Measurements from ENCODE around the gene PMEPA1.

- TF ChIP-seq, protein P1, sequence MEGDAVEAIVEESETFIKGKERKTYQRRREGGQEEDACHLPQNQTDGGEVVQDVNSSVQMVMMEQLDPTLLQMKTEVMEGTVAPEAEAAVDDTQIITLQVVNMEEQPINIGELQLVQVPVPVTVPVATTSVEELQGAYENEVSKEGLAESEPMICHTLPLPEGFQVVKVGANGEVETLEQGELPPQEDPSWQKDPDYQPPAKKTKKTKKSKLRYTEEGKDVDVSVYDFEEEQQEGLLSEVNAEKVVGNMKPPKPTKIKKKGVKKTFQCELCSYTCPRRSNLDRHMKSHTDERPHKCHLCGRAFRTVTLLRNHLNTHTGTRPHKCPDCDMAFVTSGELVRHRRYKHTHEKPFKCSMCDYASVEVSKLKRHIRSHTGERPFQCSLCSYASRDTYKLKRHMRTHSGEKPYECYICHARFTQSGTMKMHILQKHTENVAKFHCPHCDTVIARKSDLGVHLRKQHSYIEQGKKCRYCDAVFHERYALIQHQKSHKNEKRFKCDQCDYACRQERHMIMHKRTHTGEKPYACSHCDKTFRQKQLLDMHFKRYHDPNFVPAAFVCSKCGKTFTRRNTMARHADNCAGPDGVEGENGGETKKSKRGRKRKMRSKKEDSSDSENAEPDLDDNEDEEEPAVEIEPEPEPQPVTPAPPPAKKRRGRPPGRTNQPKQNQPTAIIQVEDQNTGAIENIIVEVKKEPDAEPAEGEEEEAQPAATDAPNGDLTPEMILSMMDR (IDR thresholded peaks at IDR 0.05; ENCODE audit: extremely low read depth in 1 of 2, insufficient read depth in 1 of 2, low read depth in 1 of 2, low read length in 2 of 2) = no peak
- TF ChIP-seq MAX (IDR thresholded peaks at IDR 0.05; ENCODE audit: insufficient read depth, insufficient read length) (no peak), POLR2AphosphoS5 (IDR thresholded peaks at IDR 0.05; ENCODE audit: insufficient read depth, low read depth, low read length) (no peak), MYC (IDR thresholded peaks at IDR 0.05; ENCODE audit: low read depth, low read length) (no peak)
These were observed 2.5 kb upstream of the PMEPA1 start for GRCh38 chr20:57712341-57712740.

Measured in endothelial cell of umbilical vein (primary cell).